GM21723 (cell line): ENCODE results near the gene GSN.
"Not testable (repeated sequence)": the region's sequence is repeated elsewhere in the genome, so short reads cannot be mapped to it uniquely, and the experiment has no call there.

Experiments
- ATAC-seq: cut with Tn5 transposase; IDR thresholded peaks from one replicate; pipeline ENCODE4 v1.9.1; 2021; ENCODE audit warnings: mild to moderate bottlenecking, moderate library complexity; ENCODE audit not compliant: unreplicated experiment

The GSN gene

GRCh38 chr9:121286973-121287741, 19.2 kb downstream of the GSN start:
- no peak for ATAC-seq

GRCh38 chr9:121288673-121289025, 20.7 kb downstream of the GSN start:
- ATAC-seq: no peak

- ATAC-seq: no peak
Measured at GRCh38 chr9:121289026-121289771, 21.2 kb downstream of the GSN start.

- no peak for ATAC-seq
Measured at GRCh38 chr9:121289772-121290370, 21.9 kb downstream of the GSN start.

GRCh38 chr9:121291536-121291935, 23.6 kb downstream of the GSN start:
- ATAC-seq: not testable (repeated sequence)

GRCh38 chr9:121292051-121292450, 24.1 kb downstream of the GSN start:
- no peak for ATAC-seq

- ATAC-seq: no peak
Measured at GRCh38 chr9:121292801-121293241, 24.9 kb downstream of the GSN start.

- ATAC-seq: no peak
Measured at GRCh38 chr9:121294151-121294743, 26.3 kb downstream of the GSN start.

- ATAC-seq: no peak
Measured at GRCh38 chr9:121294866-121295661, 27.1 kb downstream of the GSN start.

- no peak for ATAC-seq
Measured at GRCh38 chr9:121295662-121296191, 27.8 kb downstream of the GSN start.

GRCh38 chr9:121296213-121297127, 28.5 kb downstream of the GSN start:
- no peak for ATAC-seq

GRCh38 chr9:121297389-121297788, 29.4 kb downstream of the GSN start:
- ATAC-seq: no peak

- no peak for ATAC-seq
Measured at GRCh38 chr9:121298016-121298538, 30.1 kb downstream of the GSN start.

GRCh38 chr9:121298689-121299466, 30.9 kb downstream of the GSN start:
- peak; percentile 24 for ATAC-seq

GRCh38 chr9:121299467-121300282, 31.7 kb downstream of the GSN start:
- ATAC-seq: peak; percentile 51

- ATAC-seq: no peak
Measured at GRCh38 chr9:121300283-121301119, 32.5 kb downstream of the GSN start.

GRCh38 chr9:121301881-121302286, 33.9 kb downstream of the GSN start:
- no peak for ATAC-seq
